ENCODE data around the gene ARID2.

The ARID2 gene

DNA sequence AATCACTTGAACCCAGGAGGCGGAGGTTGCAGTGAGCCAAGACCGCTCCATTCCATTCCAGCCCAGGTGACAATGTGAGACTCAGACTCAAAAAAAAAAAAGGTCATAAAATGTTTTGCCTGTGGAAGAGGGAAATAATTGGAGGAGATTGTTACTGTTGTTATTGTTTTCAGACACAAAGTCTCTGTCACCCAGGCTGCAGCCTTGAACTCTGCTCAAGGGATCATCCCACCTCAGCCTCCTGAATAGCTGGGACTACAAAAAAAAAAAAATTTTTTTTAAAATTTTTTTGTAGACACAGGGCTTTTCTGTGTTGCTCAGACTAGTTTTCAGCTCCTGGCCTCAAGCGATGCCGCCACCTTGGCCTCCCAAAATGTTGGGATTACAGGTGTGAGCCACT lies 33.9 kb downstream of the ARID2 start:
- DNase-seq (ENCODE audit: low spot score) = no peak

- no peak for DNase-seq (ENCODE audit: low spot score)
Observed at GRCh38 chr12:45768194-45768593, 38.7 kb downstream of the ARID2 start.

- no peak for DNase-seq (ENCODE audit: low spot score)
Observed at GRCh38 chr12:45773747-45774146, 44.2 kb downstream of the ARID2 start.

DNA sequence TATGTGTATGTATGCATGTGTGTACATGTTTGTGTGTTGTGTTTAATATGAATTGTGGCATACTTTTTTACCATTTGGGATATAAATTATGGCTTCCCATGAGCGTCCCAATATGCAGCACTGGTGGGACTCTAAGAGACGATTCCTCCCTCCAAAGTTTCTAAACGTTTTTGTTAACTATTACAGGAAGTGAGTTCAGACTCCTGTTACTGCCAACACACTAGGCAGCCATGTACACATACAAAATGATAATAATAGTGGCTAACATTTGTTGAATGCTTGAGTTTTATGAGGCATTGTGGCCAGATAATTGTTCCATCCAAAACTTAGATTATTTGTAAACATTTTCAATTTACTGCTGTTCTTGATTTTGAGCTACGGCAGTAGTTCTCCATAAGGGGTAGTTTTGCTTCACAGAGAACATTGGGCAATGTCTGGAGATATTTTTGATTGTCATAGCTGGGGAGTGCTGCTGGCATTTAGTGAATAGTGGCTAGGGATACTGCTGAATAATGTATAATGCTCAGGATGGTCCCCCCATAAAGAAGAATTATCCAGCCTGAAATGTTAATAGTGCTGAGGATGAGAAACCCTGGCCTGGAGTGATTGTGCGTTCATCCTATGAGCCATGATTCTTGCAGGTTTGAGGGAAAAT lies 45.1 kb downstream of the ARID2 start:
- no peak for DNase-seq (ENCODE audit: low spot score)

DNA sequence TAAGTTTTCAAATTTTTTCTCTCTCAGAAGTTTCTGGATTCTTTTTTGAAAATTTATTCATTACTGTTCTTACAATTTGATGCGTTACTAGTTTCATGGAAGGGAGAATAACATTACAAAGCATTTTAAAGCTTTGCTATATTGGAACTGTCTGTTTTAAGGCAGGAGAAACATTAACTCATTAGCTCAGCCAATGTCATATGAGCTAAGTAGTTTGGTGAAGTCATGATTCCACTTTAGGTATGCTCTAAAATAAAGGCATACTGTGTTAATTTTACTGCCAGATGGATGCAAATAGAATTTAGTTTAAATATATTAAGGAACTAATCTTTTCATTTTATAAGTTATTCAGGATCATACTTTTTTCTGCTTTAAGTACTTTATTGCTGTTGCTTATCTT lies 46.0 kb downstream of the ARID2 start:
- DNase-seq (ENCODE audit: low spot score) = no peak

DNA sequence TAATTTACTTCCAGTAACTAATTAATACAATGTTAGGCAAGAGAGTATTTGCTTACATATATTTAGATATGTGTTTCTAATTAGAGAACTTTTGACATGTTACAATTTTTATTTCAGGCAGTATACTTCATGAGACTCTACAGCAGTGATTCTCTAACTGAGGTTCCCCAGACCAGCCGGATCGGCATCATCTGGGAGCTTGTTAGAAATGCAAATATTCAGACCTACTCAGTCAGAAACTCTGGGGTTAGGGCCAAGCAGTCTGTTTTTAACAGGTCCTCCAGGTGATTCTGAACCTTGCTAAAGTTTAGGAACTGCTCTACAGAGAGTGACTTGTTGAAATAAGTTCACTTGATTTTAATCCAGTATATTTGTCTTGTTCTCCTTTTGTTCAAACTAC lies 46.5 kb downstream of the ARID2 start:
- no peak for DNase-seq (ENCODE audit: low spot score)

DNA sequence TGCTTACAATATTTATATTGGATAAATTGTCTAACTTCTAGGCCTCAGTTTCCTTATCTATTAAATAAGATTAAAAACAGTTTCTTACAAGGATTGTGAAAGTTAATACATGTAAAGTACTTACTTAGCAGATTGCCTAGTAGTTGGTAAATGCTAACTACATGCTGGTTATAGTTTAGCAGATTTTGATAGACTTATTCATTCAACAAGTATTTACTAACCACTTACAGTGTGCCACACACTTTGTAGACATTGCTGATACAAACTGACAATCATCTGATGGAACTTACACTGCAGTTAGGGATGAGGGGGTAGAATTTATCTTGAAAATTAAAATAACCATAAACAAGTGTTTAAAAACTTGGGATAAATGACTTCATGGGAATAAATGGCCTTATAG lies 50.4 kb downstream of the ARID2 start:
- no peak for DNase-seq (ENCODE audit: low spot score)

- DNase-seq (ENCODE audit: low spot score) = no peak
Observed at GRCh38 chr12:45781080-45781479, 51.6 kb downstream of the ARID2 start.

DNA sequence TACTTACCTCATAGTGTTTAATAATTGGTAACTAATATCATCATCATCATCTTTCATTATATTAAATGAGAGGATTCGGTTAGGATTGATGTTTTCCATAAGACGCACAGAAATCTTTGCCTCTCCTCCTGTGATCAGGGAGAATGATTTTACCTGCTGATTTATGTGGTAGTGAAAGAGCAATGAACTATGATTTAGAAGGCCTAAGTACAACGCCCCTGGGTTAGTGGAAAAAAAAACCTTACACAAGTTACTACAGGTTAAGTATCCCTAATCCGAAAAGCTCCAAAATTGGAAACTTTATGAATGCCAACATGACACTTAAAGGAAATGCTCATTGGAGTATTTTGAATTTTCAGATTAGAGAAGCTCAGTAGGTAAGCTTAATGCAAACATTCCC lies 55.8 kb downstream of the ARID2 start:
- no peak for DNase-seq (ENCODE audit: low spot score)

- no peak for DNase-seq (ENCODE audit: low spot score)
Observed at GRCh38 chr12:45789025-45789424, 59.5 kb downstream of the ARID2 start.

- no peak for DNase-seq (ENCODE audit: low spot score)
Observed at GRCh38 chr12:45794422-45794821, 64.9 kb downstream of the ARID2 start.

GRCh38 chr12:45801625-45802024 lies 72.1 kb downstream of the ARID2 start:
- no peak for DNase-seq (ENCODE audit: low spot score)

DNA sequence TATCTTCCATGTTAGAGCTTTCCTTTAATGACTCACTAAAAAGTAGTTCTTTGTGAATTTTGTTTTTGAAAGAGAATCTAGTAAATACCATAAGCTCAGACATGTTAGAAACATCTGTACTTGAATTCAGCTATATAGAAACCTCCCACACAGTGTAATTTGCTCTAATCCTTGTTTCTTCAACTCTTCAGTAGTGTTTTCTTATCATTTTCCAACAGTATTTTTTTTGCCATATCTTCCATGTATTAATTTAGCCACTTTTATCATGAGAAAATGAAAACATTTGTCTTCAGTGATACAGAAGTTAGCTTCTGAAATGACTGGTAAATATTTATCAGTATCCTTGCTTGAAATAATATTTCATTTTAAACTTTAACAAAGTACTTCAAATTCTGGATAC lies 73.6 kb downstream of the ARID2 start:
- DNase-seq (ENCODE audit: low spot score) = no peak

DNA sequence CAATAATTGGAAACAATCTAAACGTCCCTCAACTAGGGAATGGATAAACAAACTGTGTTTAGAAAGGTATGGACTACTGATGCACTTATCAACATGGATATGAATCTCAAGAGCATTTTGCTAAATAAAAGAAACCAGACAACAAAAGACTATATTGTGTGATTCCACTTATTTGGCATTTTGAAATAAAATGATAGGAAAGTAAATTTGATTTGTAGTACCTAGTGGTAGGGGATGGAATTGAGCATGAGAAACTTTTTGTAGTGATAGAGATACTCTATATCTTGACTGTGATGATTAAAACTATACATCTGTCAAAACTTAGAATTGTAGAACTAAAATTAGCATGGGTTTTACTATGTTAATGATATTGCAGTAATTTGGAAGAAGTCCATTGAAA lies 87.1 kb downstream of the ARID2 start:
- DNase-seq (ENCODE audit: low spot score) = no peak

- DNase-seq (ENCODE audit: low spot score) = no peak
Observed at GRCh38 chr12:45827974-45828373, 98.5 kb downstream of the ARID2 start.

GRCh38 chr12:45828402-45828801 lies 98.9 kb downstream of the ARID2 start:
- DNase-seq (ENCODE audit: low spot score) = no peak

DNA sequence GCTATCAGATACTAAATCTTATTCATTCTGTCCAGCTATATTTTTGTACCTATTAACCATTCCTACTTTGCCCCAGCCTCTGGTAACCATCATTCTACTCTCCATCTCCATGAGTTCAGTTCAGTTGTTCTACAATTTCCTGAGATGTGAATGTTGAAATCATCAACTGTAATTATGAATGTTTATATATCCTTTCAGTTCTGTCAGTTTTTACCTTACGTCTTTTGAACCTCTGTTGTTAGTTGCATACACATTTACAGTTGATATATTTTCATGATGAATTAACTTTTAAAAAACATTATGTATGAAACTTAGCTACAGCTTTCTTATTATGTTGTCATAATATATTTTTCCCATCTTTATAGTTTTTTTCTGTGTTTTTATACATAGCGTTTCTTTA lies 102.1 kb downstream of the ARID2 start:
- DNase-seq (ENCODE audit: low spot score) = no peak

- DNase-seq (ENCODE audit: low spot score) = peak; percentile 4
Observed at GRCh38 chr12:45833401-45833800, 103.9 kb downstream of the ARID2 start.

GRCh38 chr12:45834809-45835208 lies 105.3 kb downstream of the ARID2 start:
- DNase-seq (ENCODE audit: low spot score) = no peak

GRCh38 chr12:45839917-45840316 lies 110.4 kb downstream of the ARID2 start:
- peak; percentile 4 for DNase-seq (ENCODE audit: low spot score)

- DNase-seq (ENCODE audit: low spot score) = no peak
Observed at GRCh38 chr12:45849289-45849688, 119.8 kb downstream of the ARID2 start.

DNA sequence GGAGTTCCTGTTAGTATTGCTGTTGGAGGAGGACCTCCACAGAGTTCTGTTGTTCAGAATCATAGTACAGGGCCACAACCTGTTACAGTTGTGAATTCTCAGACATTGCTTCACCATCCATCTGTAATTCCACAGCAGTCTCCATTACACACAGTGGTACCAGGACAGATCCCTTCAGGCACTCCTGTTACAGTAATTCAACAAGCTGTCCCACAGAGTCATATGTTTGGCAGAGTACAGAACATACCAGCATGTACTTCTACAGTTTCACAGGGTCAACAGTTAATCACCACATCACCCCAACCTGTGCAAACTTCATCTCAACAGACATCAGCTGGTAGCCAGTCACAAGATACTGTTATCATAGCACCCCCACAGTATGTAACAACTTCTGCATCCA lies 120.8 kb downstream of the ARID2 start:
- no peak for DNase-seq (ENCODE audit: low spot score)

DNA sequence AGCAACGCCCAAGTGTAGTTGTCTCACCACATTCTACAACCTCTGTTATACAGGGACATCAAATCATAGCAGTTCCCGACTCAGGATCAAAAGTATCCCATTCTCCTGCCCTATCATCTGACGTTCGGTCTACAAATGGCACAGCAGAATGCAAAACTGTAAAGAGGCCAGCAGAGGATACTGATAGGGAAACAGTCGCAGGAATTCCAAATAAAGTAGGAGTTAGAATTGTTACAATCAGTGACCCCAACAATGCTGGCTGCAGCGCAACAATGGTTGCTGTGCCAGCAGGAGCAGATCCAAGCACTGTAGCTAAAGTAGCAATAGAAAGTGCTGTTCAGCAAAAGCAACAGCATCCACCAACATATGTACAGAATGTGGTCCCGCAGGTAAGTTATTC lies 123.0 kb downstream of the ARID2 start:
- no peak for DNase-seq (ENCODE audit: low spot score)

DNA sequence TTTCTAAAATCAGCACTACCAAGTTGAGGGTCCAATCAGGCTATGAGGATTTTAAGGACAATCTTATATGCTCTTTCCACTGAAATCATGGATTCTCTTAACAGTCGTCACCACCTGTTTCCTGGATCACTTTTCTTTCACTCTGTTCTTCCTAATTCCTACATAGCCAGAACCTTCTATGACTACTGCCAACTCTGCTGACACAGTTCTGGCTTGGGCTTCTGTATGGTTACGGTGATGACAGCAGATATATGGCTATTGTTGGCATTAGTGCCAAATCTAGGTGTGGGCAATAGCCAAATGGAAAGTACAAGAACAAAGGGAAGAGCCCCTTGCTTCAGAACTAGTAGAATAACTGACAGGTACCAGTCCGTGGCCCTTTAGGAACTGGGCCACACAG lies 124.0 kb downstream of the ARID2 start:
- no peak for DNase-seq (ENCODE audit: low spot score)

- DNase-seq (ENCODE audit: low spot score) = no peak
Observed at GRCh38 chr12:45863332-45863731, 133.8 kb downstream of the ARID2 start.
